ENCODE measurements around the gene SRRM2. TPM values are rescaled to one million over a fixed set of nuclear protein-coding genes. Genes with fewer than 3 reads are reported as not detected.

The SRRM2 gene
- total RNA-seq, 1 experiment from 2014 or later = 746 TPM

DNA sequence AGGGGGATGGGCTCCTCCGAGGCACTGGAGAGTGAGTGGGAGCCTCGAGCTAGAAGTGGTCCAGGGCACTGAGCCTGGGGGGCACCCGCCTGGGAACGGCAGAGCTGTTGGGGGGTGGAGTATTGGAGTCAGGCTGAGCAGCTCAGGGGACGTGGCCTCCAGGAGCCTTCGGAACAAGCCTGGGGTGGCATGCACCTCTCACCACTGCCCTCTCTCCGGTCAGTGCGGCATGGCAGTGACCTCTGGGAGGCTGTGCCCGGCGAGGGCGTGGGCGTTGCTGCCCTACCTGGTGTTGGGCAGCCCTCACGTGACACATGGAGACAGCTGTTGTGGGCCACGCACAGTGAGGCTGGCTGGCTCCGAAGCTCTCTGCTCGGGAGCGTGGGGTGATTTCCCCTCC lies 46.4 kb upstream of the SRRM2 start:
- POLR2A ChIA-PET (ENCODE audit: unreplicated experiment) = no interaction called here
- no peak overlapping the region for H3K27ac ChIP-seq
- H3K9me3 ChIP-seq (ENCODE audit: insufficient read depth, low read depth) = no peaks in the 10 kb centered on the region
- H3K9me2 ChIP-seq (ENCODE audit: insufficient read depth) = no peaks in the 10 kb centered on the region
- no peaks in the 10 kb centered on the region for H3K27me3 ChIP-seq (ENCODE audit: insufficient read depth, low read depth)
- no peak for DNase-seq
- H3K4me1 ChIP-seq (replicated peaks; ENCODE audit: insufficient read depth) = no peaks in the 10 kb centered on the region
- no peaks in the 10 kb centered on the region for H3K79me2 ChIP-seq (ENCODE audit: low read depth)
- CTCF ChIA-PET = no interaction called here
- intact Hi-C loops (cut with micrococcal nuclease; ENCODE audit: unreplicated experiment) = no loop called here
- H3F3A ChIP-seq (ENCODE audit: insufficient read depth, low read depth) = no peaks in the 10 kb centered on the region; the same call in 1 of the 2 replicates
- H3K4me3 ChIP-seq = no peak overlapping the region
- BruUV-seq (replicated peaks) = no TSS peak
- H3K4me2 ChIP-seq = no peak overlapping the region
- no peaks in the 10 kb centered on the region for H4K20me1 ChIP-seq (ENCODE audit: insufficient read depth)
- TF ChIP-seq, protein P1, sequence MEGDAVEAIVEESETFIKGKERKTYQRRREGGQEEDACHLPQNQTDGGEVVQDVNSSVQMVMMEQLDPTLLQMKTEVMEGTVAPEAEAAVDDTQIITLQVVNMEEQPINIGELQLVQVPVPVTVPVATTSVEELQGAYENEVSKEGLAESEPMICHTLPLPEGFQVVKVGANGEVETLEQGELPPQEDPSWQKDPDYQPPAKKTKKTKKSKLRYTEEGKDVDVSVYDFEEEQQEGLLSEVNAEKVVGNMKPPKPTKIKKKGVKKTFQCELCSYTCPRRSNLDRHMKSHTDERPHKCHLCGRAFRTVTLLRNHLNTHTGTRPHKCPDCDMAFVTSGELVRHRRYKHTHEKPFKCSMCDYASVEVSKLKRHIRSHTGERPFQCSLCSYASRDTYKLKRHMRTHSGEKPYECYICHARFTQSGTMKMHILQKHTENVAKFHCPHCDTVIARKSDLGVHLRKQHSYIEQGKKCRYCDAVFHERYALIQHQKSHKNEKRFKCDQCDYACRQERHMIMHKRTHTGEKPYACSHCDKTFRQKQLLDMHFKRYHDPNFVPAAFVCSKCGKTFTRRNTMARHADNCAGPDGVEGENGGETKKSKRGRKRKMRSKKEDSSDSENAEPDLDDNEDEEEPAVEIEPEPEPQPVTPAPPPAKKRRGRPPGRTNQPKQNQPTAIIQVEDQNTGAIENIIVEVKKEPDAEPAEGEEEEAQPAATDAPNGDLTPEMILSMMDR (conservative IDR thresholded peaks at IDR 0.05) = no peak
- TF ChIP-seq EZH2 (IDR thresholded peaks at IDR 0.05; ENCODE audit: low read depth) = no peak
- no peak overlapping the region for H2AFZ ChIP-seq
- no peaks in the 10 kb centered on the region for H3K36me3 ChIP-seq (ENCODE audit: low read depth)

DNA sequence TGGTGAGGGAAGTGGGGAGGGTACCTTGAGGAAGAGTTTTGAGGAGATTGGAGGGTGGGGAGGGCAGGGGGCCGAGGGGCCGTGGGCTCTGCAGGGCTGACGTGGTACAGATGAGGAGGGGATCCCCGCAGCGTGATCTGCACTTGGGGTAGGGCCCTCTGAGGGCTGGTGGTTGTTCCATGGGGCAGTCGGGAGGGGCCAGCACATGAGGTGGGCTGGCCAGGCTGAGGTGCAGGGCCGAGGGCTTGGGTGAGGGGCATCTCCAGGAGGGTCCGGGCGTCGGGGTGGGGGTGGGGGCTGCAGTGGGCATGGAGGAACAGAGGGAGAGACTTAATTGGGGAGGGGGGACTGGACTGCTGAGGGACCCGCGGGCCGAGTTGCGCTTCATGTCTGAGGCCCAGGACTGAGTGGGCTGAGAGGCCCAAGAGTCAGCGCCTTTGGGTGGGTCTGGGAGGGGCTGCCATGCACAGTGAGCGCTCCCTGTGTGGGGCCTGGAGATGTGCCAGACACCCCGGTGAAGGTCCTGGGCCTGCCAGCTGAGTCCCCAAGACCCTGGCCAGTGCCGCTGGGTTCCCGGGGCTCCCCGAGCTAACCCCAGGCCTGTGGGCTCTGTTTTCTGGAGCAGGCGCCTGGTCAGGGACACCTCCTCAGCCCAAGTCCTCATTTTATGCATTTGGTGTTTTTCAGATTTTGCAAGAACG lies 45.7 kb upstream of the SRRM2 start:
- intact Hi-C loops (cut with micrococcal nuclease; ENCODE audit: unreplicated experiment) = no loop called here
- H3K27ac ChIP-seq = no peak overlapping the region
- no peak overlapping the region for H3K4me3 ChIP-seq
- CTCF ChIA-PET = no interaction called here
- H3K4me1 ChIP-seq (replicated peaks; ENCODE audit: insufficient read depth) = no peaks in the 10 kb centered on the region
- no peaks in the 10 kb centered on the region for H3K9me2 ChIP-seq (ENCODE audit: insufficient read depth)
- no peak for TF ChIP-seq EZH2 (IDR thresholded peaks at IDR 0.05; ENCODE audit: low read depth)
- TF ChIP-seq, protein P1 (conservative IDR thresholded peaks at IDR 0.05) = no peak
- POLR2A ChIA-PET (ENCODE audit: unreplicated experiment) = no interaction called here
- no TSS peak for BruUV-seq (replicated peaks)
- H3F3A ChIP-seq (ENCODE audit: insufficient read depth, low read depth) = no peaks in the 10 kb centered on the region; the same call in 1 of the 2 replicates
- H3K36me3 ChIP-seq (ENCODE audit: low read depth) = no peaks in the 10 kb centered on the region
- H2AFZ ChIP-seq = no peak overlapping the region
- no peaks in the 10 kb centered on the region for H4K20me1 ChIP-seq (ENCODE audit: insufficient read depth)
- no peaks in the 10 kb centered on the region for H3K9me3 ChIP-seq (ENCODE audit: insufficient read depth, low read depth)
- no peaks in the 10 kb centered on the region for H3K79me2 ChIP-seq (ENCODE audit: low read depth)
- H3K27me3 ChIP-seq (ENCODE audit: insufficient read depth, low read depth) = no peaks in the 10 kb centered on the region
- DNase-seq = no peak
- no peak overlapping the region for H3K4me2 ChIP-seq

DNA sequence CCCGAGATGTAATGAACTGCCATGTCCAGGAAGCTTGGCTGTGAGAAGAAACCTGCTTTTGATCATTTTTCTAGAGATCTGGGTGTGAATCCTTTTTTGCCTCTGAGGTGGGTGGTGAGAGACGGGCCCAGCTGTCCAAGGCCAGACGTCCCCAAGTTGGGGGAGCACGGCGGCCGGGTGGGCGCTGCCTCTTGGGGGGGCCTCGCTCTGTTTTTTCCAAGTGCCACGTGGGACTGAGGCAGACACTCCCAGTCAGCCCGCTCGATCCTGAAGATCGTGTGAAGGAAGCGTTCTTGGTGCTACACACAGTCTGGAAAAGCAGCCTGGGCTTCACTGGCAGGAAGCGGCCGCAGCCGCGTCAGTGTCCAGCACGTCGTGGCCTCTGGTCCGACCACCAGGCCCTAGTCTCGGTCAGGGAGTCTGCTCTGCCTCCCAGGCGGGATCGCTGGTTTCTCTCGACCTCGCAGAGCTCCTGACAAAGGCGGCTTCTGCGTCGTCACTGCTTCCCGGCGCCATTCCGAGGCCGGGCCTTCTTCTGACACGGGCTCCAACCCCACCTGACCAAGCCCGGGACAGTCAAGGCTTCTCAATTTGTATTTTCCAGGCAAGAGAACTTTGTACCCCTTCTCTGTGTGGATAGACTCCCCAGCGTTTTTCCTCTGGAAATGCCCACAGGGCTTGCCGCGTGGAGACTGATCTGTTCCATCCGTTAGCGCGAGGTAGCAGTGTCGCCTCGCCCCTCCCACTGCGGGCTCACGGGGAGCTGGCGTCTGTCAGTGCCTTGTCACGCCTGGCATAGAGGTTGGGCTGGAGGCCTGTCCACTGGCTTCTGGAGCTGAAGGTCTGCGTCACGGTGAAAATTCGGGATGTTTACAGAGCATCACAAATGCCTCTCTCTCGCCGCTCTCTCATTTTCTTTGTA lies 44.8 kb upstream of the SRRM2 start:
- H3K27me3 ChIP-seq (ENCODE audit: insufficient read depth, low read depth) = no peaks in the 10 kb centered on the region
- CTCF ChIA-PET = no interaction called here
- TSS peak; percentile 17 for BruUV-seq (replicated peaks)
- no peak overlapping the region for H3K4me2 ChIP-seq
- no peak overlapping the region for H3K4me3 ChIP-seq
- H3K79me2 ChIP-seq (ENCODE audit: low read depth) = no peaks in the 10 kb centered on the region
- TF ChIP-seq, protein P1 (conservative IDR thresholded peaks at IDR 0.05) = no peak
- TF ChIP-seq EZH2 (IDR thresholded peaks at IDR 0.05; ENCODE audit: low read depth) = no peak
- intact Hi-C loops (cut with micrococcal nuclease; ENCODE audit: unreplicated experiment) = no loop called here
- H2AFZ ChIP-seq = no peak overlapping the region
- POLR2A ChIA-PET (ENCODE audit: unreplicated experiment) = no interaction called here
- H3K36me3 ChIP-seq (ENCODE audit: low read depth) = no peaks in the 10 kb centered on the region
- H3K9me3 ChIP-seq (ENCODE audit: insufficient read depth, low read depth) = no peaks in the 10 kb centered on the region
- no peak overlapping the region for H3K27ac ChIP-seq
- no peaks in the 10 kb centered on the region for H3K9me2 ChIP-seq (ENCODE audit: insufficient read depth)
- H4K20me1 ChIP-seq (ENCODE audit: insufficient read depth) = no peaks in the 10 kb centered on the region
- no peak for DNase-seq
- H3F3A ChIP-seq (ENCODE audit: insufficient read depth, low read depth) = no peaks in the 10 kb centered on the region; the same call in 1 of the 2 replicates
- H3K4me1 ChIP-seq (replicated peaks; ENCODE audit: insufficient read depth) = no peaks in the 10 kb centered on the region

Measured in PC-9 (cell line).